Measurements from ENCODE around the gene MGARP.

MGARP gene

DNA sequence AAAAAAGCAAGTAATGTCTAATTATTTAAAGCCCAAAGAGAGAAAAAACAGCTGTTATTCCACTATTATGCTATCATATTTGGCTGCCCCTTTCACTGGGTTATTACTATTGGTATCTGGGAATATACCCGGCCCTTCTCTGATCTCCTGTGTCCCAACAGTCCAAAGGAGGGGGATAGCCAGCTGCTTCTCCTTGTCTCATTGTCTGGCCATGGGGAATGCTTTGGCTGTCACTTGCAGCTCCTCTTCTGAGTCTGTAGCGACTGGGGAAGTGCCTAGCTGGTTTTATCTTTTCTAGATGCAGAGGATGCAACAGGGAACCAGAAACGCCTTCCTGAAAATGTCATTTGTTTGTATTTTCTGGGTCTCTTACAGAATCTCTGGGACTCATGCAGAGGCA lies 33.9 kb downstream of the MGARP start:
- no peaks in the 10 kb centered on the region for H3F3A ChIP-seq (ENCODE audit: insufficient read depth)
- no peak for TF ChIP-seq EZH2phosphoT487 (conservative IDR thresholded peaks at IDR 0.05; ENCODE audit: low read length)
- no peaks in the 10 kb centered on the region for H3K79me2 ChIP-seq (ENCODE audit: insufficient read depth, low read length)
- no peak overlapping the region for H3K27ac ChIP-seq (ENCODE audit: low read depth, low read length)
- no peaks in the 10 kb centered on the region for H3K9me2 ChIP-seq (replicated peaks; ENCODE audit: insufficient read depth, low read length)
- no peak overlapping the region for H3K4me3 ChIP-seq (ENCODE audit: insufficient read depth, low read length, poor library complexity, severe bottlenecking)
- no peaks in the 10 kb centered on the region for H4K20me1 ChIP-seq (ENCODE audit: low read depth, low read length)
- no peak overlapping the region for H2AFZ ChIP-seq (ENCODE audit: low read depth, low read length, severe bottlenecking)
- H3K36me3 ChIP-seq (ENCODE audit: low read length): no peaks in the 10 kb centered on the region
- H3K4me2 ChIP-seq (ENCODE audit: low read depth, low read length, poor library complexity, severe bottlenecking): no peak overlapping the region
- no peaks in the 10 kb centered on the region for H3K27me3 ChIP-seq (ENCODE audit: low read length)
- no peaks in the 10 kb centered on the region for H3K9me3 ChIP-seq (ENCODE audit: insufficient read depth, low read length)
- no peak overlapping the region for H3K9ac ChIP-seq (ENCODE audit: low read length)

DNA sequence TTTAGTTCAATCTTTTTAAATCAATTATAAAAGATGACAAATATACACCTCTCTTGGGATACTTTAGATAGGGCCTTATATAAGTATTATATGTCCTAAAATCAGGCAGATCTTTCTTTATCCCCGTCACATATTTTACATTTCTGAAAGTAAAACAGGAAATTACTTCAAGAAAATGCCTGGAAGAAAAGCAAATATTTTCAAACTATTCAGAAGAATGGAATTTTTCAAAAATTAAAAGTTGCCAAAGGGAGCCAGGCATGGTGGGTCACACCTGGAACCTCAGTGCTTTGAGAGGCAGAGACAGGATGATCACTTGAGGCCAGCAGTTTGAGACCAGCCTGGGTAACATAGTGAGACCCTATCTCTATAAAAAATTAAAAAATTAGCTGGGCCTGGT lies 34.4 kb downstream of the MGARP start:
- H3K4me2 ChIP-seq (ENCODE audit: low read depth, low read length, poor library complexity, severe bottlenecking): no peak overlapping the region
- no peaks in the 10 kb centered on the region for H4K20me1 ChIP-seq (ENCODE audit: low read depth, low read length)
- no peak overlapping the region for H2AFZ ChIP-seq (ENCODE audit: low read depth, low read length, severe bottlenecking)

DNA sequence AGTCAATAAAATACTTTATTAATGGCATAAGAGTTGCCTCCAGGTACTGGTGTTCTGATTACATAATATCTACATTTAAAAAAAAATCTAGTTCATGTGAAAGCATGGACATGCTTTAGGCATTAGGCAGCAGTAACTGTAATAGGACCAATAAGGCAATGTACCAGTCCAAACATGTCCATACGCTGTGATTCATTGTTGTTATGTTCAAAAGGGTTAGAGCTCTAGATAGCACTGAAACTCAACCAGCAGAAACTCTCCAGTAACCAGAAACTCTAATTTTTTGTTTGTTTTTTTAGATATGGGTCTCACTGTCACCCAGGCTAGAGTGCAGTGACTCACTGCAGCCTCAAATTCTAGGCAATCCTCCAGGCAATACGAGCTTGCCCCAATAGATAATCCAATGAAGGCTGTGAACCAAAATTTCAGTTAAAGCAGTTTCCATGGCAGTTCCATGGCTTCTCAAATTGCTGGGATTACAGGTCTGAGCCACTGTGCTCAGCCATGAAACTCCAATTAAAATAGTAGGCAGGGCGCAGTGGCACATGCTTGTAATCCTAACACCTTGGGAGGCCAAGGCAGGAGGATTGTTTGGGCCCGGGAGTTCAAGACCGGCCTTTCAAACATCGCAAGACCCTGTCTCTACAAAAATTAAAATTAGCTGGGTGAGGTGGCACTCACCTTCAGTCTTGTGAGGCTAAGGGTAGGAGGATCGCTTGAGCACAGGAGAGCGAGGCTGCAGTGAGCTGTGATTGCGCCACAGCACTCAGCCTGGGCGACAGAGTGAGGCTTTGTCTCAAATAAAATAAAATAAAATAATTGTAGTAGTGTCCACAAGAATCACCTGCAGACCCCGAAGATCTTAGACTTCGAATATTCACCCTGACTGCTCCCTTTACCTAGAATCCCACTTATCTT lies 36.3 kb downstream of the MGARP start:
- Histone ChIP-seq H3K36me3 (ENCODE audit: low read length) (no peaks in the 10 kb centered on the region), H3F3A (ENCODE audit: insufficient read depth) (no peaks in the 10 kb centered on the region), H3K4me2 (ENCODE audit: low read depth, low read length, poor library complexity, severe bottlenecking) (no peak overlapping the region), H3K27me3 (ENCODE audit: low read length) (no peaks in the 10 kb centered on the region), H3K4me3 (ENCODE audit: insufficient read depth, low read length, poor library complexity, severe bottlenecking) (no peak overlapping the region), H3K79me2 (ENCODE audit: insufficient read depth, low read length) (no peaks in the 10 kb centered on the region), H3K27ac (ENCODE audit: low read depth, low read length) (no peak overlapping the region), H3K9ac (ENCODE audit: low read length) (no peak overlapping the region), H4K20me1 (ENCODE audit: low read depth, low read length) (no peaks in the 10 kb centered on the region), H3K9me2 (replicated peaks; ENCODE audit: insufficient read depth, low read length) (no peaks in the 10 kb centered on the region), H3K9me3 (ENCODE audit: insufficient read depth, low read length) (no peaks in the 10 kb centered on the region), H2AFZ (ENCODE audit: low read depth, low read length, severe bottlenecking) (no peak overlapping the region)
- TF ChIP-seq, protein P1, sequence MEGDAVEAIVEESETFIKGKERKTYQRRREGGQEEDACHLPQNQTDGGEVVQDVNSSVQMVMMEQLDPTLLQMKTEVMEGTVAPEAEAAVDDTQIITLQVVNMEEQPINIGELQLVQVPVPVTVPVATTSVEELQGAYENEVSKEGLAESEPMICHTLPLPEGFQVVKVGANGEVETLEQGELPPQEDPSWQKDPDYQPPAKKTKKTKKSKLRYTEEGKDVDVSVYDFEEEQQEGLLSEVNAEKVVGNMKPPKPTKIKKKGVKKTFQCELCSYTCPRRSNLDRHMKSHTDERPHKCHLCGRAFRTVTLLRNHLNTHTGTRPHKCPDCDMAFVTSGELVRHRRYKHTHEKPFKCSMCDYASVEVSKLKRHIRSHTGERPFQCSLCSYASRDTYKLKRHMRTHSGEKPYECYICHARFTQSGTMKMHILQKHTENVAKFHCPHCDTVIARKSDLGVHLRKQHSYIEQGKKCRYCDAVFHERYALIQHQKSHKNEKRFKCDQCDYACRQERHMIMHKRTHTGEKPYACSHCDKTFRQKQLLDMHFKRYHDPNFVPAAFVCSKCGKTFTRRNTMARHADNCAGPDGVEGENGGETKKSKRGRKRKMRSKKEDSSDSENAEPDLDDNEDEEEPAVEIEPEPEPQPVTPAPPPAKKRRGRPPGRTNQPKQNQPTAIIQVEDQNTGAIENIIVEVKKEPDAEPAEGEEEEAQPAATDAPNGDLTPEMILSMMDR (IDR thresholded peaks at IDR 0.05; ENCODE audit: insufficient read depth, low read length, poor library complexity, severe bottlenecking): no peak
- no peak for TF ChIP-seq EZH2phosphoT487 (conservative IDR thresholded peaks at IDR 0.05; ENCODE audit: low read length)

More for the DNA sequence above, 34.4 kb downstream of the MGARP start:
- Histone ChIP-seq H3K79me2 (ENCODE audit: insufficient read depth, low read length) (no peaks in the 10 kb centered on the region), H3K4me3 (ENCODE audit: insufficient read depth, low read length, poor library complexity, severe bottlenecking) (no peak overlapping the region), H3K9me3 (ENCODE audit: insufficient read depth, low read length) (no peaks in the 10 kb centered on the region), H3K27ac (ENCODE audit: low read depth, low read length) (no peak overlapping the region), H3K27me3 (ENCODE audit: low read length) (no peaks in the 10 kb centered on the region), H3K9ac (ENCODE audit: low read length) (no peak overlapping the region), H3K36me3 (ENCODE audit: low read length) (no peaks in the 10 kb centered on the region), H3F3A (ENCODE audit: insufficient read depth) (no peaks in the 10 kb centered on the region), H3K9me2 (replicated peaks; ENCODE audit: insufficient read depth, low read length) (no peaks in the 10 kb centered on the region)
- TF ChIP-seq, protein P1 (IDR thresholded peaks at IDR 0.05; ENCODE audit: insufficient read depth, low read length, poor library complexity, severe bottlenecking): no peak
- TF ChIP-seq EZH2phosphoT487 (conservative IDR thresholded peaks at IDR 0.05; ENCODE audit: low read length): no peak

DNA sequence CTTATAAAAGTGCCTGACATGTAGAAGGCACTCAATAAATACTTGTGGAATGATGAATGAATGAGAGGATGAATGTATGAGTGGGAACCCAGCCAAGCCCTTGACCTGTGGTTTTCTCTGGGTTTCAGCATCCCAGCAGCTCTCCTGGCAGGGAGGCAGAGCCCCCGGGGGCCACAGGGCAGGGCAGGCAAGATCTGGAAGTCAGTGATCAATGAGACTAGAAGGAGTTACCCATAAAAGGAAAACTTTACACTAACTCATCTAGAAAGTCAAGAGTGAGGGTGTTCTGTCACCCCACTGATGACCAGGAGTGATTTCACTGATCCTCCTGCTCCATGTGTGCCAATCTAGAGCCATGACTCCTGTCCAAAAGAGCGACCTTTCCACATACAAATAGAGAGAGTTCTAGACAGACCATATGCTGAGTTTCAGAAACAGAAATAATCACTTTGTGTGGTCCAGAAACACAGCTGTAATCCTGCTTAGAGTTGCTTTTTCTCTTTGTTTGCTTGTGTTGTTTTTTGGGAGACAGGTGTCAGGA lies 37.4 kb downstream of the MGARP start:
- H3K9me2 ChIP-seq (replicated peaks; ENCODE audit: insufficient read depth, low read length): no peaks in the 10 kb centered on the region
- H3F3A ChIP-seq (ENCODE audit: insufficient read depth): no peaks in the 10 kb centered on the region
- H3K4me2 ChIP-seq (ENCODE audit: low read depth, low read length, poor library complexity, severe bottlenecking): no peak overlapping the region
- no peak overlapping the region for H3K4me3 ChIP-seq (ENCODE audit: insufficient read depth, low read length, poor library complexity, severe bottlenecking)
- H3K9ac ChIP-seq (ENCODE audit: low read length): no peak overlapping the region
- H2AFZ ChIP-seq (ENCODE audit: low read depth, low read length, severe bottlenecking): no peak overlapping the region
- H3K9me3 ChIP-seq (ENCODE audit: insufficient read depth, low read length): no peaks in the 10 kb centered on the region
- H4K20me1 ChIP-seq (ENCODE audit: low read depth, low read length): no peaks in the 10 kb centered on the region
- TF ChIP-seq, protein P1 (IDR thresholded peaks at IDR 0.05; ENCODE audit: insufficient read depth, low read length, poor library complexity, severe bottlenecking): no peak
- H3K36me3 ChIP-seq (ENCODE audit: low read length): no peaks in the 10 kb centered on the region
- H3K27me3 ChIP-seq (ENCODE audit: low read length): no peaks in the 10 kb centered on the region
- no peak overlapping the region for H3K27ac ChIP-seq (ENCODE audit: low read depth, low read length)
- H3K79me2 ChIP-seq (ENCODE audit: insufficient read depth, low read length): no peaks in the 10 kb centered on the region

Measured in SU-DHL-6 (cell line).